Measurements from ENCODE around the gene ABLIM3. TPM values are rescaled to one million over a fixed set of nuclear protein-coding genes. Genes with fewer than 3 reads are reported as not detected.
"Not testable (repeated sequence)": the region's sequence is repeated elsewhere in the genome, so short reads cannot be mapped to it uniquely, and the experiment has no call there.

ABLIM3 gene
- total RNA-seq, 1 donor from 2014 or later: 2.4 TPM

GRCh38 chr5:149181732-149182131, 40.4 kb downstream of the ABLIM3 start:
- no peak overlapping the region for H3K27ac Mint-ChIP-seq (ENCODE audit: unreplicated experiment)
- DNase-seq (ENCODE audit: low read depth, low spot score): no peak
- H3K9me3 Mint-ChIP-seq: no peaks in the 10 kb centered on the region
- H3K4me3 Mint-ChIP-seq: no peak overlapping the region
- peaks cover 19% of the 10 kb centered on the region for H3K4me1 Mint-ChIP-seq
- H3K36me3 Mint-ChIP-seq (ENCODE audit: low read depth): no peaks in the 10 kb centered on the region
- TF ChIP-seq, protein P1, sequence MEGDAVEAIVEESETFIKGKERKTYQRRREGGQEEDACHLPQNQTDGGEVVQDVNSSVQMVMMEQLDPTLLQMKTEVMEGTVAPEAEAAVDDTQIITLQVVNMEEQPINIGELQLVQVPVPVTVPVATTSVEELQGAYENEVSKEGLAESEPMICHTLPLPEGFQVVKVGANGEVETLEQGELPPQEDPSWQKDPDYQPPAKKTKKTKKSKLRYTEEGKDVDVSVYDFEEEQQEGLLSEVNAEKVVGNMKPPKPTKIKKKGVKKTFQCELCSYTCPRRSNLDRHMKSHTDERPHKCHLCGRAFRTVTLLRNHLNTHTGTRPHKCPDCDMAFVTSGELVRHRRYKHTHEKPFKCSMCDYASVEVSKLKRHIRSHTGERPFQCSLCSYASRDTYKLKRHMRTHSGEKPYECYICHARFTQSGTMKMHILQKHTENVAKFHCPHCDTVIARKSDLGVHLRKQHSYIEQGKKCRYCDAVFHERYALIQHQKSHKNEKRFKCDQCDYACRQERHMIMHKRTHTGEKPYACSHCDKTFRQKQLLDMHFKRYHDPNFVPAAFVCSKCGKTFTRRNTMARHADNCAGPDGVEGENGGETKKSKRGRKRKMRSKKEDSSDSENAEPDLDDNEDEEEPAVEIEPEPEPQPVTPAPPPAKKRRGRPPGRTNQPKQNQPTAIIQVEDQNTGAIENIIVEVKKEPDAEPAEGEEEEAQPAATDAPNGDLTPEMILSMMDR (conservative IDR thresholded peaks at IDR 0.05): no peak
- peaks cover 2% of the 10 kb centered on the region for H3K27me3 Mint-ChIP-seq (ENCODE audit: low read depth)

- no peak for DNase-seq (ENCODE audit: low read depth, low spot score)
- Mint-ChIP-seq H3K27ac (ENCODE audit: unreplicated experiment) (no peak overlapping the region), H3K27me3 (ENCODE audit: low read depth) (peaks cover 2% of the 10 kb centered on the region), H3K4me1 (peaks cover 19% of the 10 kb centered on the region), H3K9me3 (no peaks in the 10 kb centered on the region), H3K4me3 (no peak overlapping the region), H3K36me3 (ENCODE audit: low read depth) (no peaks in the 10 kb centered on the region)
- TF ChIP-seq, protein P1 (conservative IDR thresholded peaks at IDR 0.05): no peak
Measured at GRCh38 chr5:149182241-149182640, 40.9 kb downstream of the ABLIM3 start.

- Mint-ChIP-seq H3K4me3 (no peak overlapping the region), H3K4me1 (peaks cover 19% of the 10 kb centered on the region), H3K9me3 (peaks cover 6% of the 10 kb centered on the region), H3K36me3 (ENCODE audit: low read depth) (no peaks in the 10 kb centered on the region), H3K27ac (ENCODE audit: unreplicated experiment) (no peak overlapping the region), H3K27me3 (ENCODE audit: low read depth) (peaks cover 2% of the 10 kb centered on the region)
- TF ChIP-seq, protein P1 (conservative IDR thresholded peaks at IDR 0.05): no peak
- no peak for DNase-seq (ENCODE audit: low read depth, low spot score)
Measured at GRCh38 chr5:149185067-149185466, 43.8 kb downstream of the ABLIM3 start.

GRCh38 chr5:149186506-149186905, 45.2 kb downstream of the ABLIM3 start:
- Mint-ChIP-seq H3K9me3 (peaks cover 6% of the 10 kb centered on the region), H3K4me3 (no peak overlapping the region), H3K4me1 (peaks cover 19% of the 10 kb centered on the region), H3K27ac (ENCODE audit: unreplicated experiment) (no peak overlapping the region), H3K36me3 (ENCODE audit: low read depth) (no peaks in the 10 kb centered on the region), H3K27me3 (ENCODE audit: low read depth) (peaks cover 2% of the 10 kb centered on the region)
- DNase-seq (ENCODE audit: low read depth, low spot score): no peak
- TF ChIP-seq, protein P1 (conservative IDR thresholded peaks at IDR 0.05): no peak

DNA sequence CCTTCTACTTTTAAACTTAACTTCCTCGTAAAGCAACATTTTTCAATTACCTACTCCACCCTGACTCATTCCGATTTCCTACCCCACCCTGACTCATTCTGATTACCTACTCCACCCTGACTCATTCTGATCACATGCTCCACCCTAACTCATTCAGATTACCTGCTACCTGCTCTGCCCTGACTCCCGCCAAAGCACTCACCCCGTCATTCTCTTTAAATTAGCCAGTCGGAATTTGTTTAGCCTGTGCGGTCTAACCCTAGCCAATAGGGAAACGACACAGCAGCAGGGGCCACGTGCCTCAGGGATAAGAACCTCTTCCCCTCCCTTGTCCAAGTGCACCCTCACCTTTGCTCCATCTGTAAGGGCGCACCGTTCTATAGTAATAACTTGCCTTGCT, 46.3 kb downstream of the ABLIM3 start:
- peaks cover 19% of the 10 kb centered on the region for H3K4me1 Mint-ChIP-seq
- not testable (repeated sequence) for H3K36me3 Mint-ChIP-seq (ENCODE audit: low read depth); H3K27me3 Mint-ChIP-seq (ENCODE audit: low read depth); H3K9me3 Mint-ChIP-seq; H3K4me3 Mint-ChIP-seq; H3K27ac Mint-ChIP-seq (ENCODE audit: unreplicated experiment); DNase-seq (ENCODE audit: low read depth, low spot score)

DNA sequence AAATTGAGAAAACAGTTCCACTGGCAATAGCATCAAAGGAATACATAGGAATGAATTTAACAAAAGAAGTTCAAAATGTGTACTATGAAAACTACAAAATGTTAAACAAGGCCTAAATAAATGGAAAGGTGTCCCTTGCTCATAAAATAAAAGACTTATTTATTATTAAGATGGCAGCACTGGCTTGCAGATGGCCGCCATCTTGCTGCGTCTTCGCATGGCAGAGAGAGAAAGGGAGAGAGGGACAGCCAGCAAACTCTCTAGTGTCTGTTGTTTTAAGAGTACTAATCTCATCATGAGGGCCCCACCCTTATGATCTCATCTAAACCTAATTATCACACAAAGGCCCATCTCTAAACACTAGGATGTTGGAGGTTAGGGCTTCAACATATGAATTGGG, 47.1 kb downstream of the ABLIM3 start:
- Mint-ChIP-seq H3K27ac (ENCODE audit: unreplicated experiment) (no peak overlapping the region), H3K4me1 (peaks cover 15% of the 10 kb centered on the region), H3K4me3 (no peak overlapping the region), H3K9me3 (peaks cover 9% of the 10 kb centered on the region), H3K36me3 (ENCODE audit: low read depth) (no peaks in the 10 kb centered on the region), H3K27me3 (ENCODE audit: low read depth) (no peaks in the 10 kb centered on the region)
- DNase-seq (ENCODE audit: low read depth, low spot score): no peak
- TF ChIP-seq, protein P1 (conservative IDR thresholded peaks at IDR 0.05): no peak
